ENCODE results near the gene ZNF630. TPM values are rescaled to one million over a fixed set of nuclear protein-coding genes. Genes with fewer than 3 reads are reported as not detected.
"Not testable (repeated sequence)": the region's sequence is repeated elsewhere in the genome, so short reads cannot be mapped to it uniquely, and the experiment has no call there.

ZNF630 gene
- total and polyA plus RNA-seq, 2 experiments from 2014 or later = 1.6 to 1.7 TPM

DNA sequence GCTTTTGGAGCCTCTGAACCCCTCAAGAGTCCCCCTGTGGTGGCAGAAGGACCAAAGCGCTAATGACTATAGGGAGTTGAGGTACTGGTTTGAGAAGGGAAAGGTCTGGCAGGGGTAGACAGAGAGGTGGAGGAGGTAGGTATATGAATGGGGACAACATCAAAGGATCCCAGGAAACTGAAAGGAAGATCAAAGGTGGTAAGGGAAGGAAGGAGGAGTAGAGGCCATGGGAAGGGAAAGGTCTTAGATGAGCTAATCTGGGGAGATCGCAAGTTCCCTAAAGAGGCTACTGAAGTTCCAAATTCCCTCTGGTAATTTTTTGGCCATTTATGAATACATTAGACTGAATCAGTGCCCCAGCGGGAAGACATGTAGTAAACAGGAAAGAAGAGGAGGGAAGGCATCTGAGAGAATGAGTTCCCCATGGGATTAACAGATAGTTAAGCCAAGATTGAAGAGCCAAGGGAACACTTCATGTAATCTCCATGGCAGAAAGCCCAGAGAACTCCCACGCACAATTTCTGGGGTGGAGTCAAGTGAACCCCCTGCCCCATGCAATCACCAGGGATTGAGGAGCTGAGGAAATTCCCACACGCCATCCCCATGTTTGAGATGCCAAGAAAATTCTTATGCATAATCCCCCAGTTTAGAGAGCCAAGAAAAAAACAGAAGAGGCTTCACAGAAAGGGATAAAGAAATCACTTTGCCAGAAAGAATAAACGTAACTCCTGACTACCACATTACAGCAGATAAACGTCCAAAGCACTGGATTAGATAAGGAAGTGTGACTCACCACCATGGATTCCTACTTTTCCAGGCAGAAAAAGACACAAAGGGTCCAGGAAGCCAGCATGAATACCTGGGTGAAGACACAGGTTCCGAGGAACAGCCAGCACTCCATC, 25.8 kb downstream of the ZNF630 start:
- H3K27me3 ChIP-seq = no peaks in the 10 kb centered on the region
- no peaks in the 10 kb centered on the region for H3K9me3 ChIP-seq (ENCODE audit: low read depth)
- TF ChIP-seq, protein P1, sequence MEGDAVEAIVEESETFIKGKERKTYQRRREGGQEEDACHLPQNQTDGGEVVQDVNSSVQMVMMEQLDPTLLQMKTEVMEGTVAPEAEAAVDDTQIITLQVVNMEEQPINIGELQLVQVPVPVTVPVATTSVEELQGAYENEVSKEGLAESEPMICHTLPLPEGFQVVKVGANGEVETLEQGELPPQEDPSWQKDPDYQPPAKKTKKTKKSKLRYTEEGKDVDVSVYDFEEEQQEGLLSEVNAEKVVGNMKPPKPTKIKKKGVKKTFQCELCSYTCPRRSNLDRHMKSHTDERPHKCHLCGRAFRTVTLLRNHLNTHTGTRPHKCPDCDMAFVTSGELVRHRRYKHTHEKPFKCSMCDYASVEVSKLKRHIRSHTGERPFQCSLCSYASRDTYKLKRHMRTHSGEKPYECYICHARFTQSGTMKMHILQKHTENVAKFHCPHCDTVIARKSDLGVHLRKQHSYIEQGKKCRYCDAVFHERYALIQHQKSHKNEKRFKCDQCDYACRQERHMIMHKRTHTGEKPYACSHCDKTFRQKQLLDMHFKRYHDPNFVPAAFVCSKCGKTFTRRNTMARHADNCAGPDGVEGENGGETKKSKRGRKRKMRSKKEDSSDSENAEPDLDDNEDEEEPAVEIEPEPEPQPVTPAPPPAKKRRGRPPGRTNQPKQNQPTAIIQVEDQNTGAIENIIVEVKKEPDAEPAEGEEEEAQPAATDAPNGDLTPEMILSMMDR (IDR thresholded peaks at IDR 0.05; ENCODE audit: low read depth, low read length) = no peak
- no peaks in the 10 kb centered on the region for H3K36me3 ChIP-seq
- peak in 1 of 2 donors; percentile 92 for DNase-seq (ENCODE audit: low read depth in 1 of 2, low spot score in 1 of 2)
- H3K4me3 ChIP-seq = no peak overlapping the region
- H3K4me1 ChIP-seq (ENCODE audit: low read depth) = peaks cover 5% of the 10 kb centered on the region
- H3K27ac ChIP-seq = no peak overlapping the region

DNA sequence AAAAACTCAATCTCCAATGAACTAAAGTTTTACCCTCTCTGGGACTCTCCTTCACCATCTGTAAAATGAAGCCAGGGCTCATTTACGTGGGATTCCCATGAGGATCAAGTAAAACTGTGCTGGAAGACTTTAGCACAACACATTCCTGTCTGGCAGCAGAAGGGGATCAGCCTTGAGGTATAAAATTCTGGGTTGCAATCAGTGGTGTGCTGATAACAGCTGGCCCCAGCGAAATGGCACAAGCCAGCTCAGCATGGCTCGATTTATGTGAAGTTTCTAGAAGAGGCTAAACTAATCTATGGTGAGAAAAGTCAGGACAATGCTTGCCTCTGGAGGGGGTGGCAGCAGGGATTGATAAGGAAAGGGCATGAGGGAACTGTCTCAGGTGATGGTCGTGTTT, 28.4 kb downstream of the ZNF630 start:
- Histone ChIP-seq H3K4me3 (no peak overlapping the region), H3K9me3 (ENCODE audit: low read depth) (no peaks in the 10 kb centered on the region), H3K4me1 (ENCODE audit: low read depth) (no peaks in the 10 kb centered on the region), H3K36me3 (no peaks in the 10 kb centered on the region), H3K27ac (no peak overlapping the region), H3K27me3 (no peaks in the 10 kb centered on the region)
- TF ChIP-seq, protein P1 (IDR thresholded peaks at IDR 0.05; ENCODE audit: low read depth, low read length) = no peak
- DNase-seq (ENCODE audit: low read depth in 1 of 2, low spot score in 1 of 2) = peak in 1 of 2 donors; percentile 19

DNA sequence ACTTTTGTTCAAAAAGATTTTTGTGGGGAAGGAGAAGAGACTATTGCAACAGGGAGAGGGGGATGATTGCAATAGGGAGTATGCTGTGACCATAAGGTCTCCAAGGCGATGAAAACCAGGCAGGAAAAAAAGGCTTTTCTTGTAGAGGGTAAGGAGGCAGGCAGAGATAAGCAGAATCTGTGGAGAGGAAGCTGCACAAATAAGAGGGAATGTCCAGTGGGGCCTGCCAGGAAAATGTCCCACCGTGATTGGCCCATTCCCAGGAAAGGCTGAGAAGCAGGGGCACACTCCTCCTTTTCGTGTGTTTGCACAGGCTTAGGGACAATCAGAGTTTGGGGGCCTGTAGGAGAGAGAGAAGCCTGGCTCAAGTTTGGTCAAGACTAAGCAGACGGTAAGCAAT, 35.5 kb downstream of the ZNF630 start:
- H3K27ac ChIP-seq = peak overlapping the region; percentile 52
- TF ChIP-seq, protein P1 (IDR thresholded peaks at IDR 0.05; ENCODE audit: low read depth, low read length) = no peak

DNA sequence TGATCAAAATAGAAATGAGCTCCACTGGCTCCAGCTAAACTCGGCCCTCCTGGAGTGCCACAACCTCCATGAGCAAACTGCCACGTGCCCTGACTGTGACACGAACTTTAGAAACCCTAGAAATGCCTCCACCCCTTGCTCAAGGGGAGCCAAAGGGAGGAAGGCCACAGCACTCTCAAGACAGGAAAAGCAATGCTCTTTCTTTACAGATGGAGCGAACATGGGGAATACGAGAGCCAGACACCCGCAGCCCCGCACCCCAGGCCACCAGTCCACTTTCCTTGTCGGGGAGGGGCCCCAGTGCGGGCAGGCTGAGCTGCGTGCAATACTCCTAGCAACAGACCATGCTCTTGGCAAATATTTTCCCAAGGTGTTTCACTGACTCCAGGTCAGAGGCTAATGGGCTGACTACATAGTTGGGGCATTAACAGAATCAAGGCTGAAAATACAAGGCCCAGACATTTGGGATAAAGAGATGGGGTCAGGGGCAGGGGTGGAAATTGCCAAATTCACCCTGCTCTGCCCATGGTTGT, 40.7 kb downstream of the ZNF630 start:
- not testable (repeated sequence) for H3K9me3 ChIP-seq (ENCODE audit: low read depth); H3K4me1 ChIP-seq (ENCODE audit: low read depth); DNase-seq (ENCODE audit: low read depth in 1 of 2, low spot score in 1 of 2); H3K4me3 ChIP-seq; H3K36me3 ChIP-seq; H3K27ac ChIP-seq; H3K27me3 ChIP-seq

More for the DNA sequence above, 35.5 kb downstream of the ZNF630 start:
- no peak overlapping the region for H3K4me3 ChIP-seq
- no peaks in the 10 kb centered on the region for H3K4me1 ChIP-seq (ENCODE audit: low read depth)
- peak; percentile 4 to 78 for DNase-seq (ENCODE audit: low read depth in 1 of 2, low spot score in 1 of 2)
- no peaks in the 10 kb centered on the region for H3K27me3 ChIP-seq
- H3K9me3 ChIP-seq (ENCODE audit: low read depth) = no peaks in the 10 kb centered on the region
- H3K36me3 ChIP-seq = no peaks in the 10 kb centered on the region

DNA sequence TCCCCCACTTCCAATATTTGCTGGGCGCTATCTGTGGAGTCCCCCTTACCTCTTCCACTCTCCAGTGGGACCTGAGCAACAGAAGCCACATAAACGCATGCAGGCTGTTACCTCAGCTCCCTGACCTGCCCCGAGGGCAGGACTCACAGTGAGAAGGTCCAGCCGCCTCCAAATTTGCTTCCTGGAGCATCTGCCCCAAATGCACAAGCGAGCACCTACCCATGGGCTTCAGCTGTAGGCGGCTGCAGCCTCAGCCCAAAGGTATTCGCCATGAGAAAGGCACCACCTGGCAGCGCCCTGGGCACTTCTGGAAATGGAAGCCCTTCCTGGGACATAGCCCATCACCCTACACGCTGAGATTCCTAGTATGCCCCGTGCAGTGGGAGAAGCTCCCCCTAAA, 41.2 kb downstream of the ZNF630 start:
- Histone ChIP-seq H3K4me3 (no peak overlapping the region), H3K9me3 (ENCODE audit: low read depth) (no peaks in the 10 kb centered on the region), H3K36me3 (no peaks in the 10 kb centered on the region), H3K27ac (no peak overlapping the region), H3K27me3 (no peaks in the 10 kb centered on the region), H3K4me1 (ENCODE audit: low read depth) (no peaks in the 10 kb centered on the region)
- TF ChIP-seq, protein P1 (IDR thresholded peaks at IDR 0.05; ENCODE audit: low read depth, low read length) = no peak
- no peak for DNase-seq (ENCODE audit: low read depth in 1 of 2, low spot score in 1 of 2)

DNA sequence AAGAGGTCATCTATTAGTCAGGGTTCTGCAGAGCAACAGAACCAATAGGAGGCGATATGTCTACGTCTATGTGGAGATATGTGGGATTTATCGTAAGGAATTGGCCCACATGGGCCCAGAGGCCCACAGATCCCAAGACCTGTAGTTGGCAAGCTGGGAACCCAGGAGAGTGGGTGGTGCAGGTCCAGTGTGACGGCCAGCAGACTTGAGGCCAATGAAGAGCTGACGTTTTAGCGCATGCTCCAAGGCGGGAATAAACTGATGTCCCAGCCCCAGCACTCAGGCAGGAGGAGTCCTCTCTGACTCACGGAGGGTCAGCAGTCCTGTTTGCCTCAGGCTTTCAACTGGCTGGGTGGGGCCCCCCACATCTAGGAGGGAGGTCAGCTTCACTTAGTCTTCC, 43.3 kb downstream of the ZNF630 start:
- Histone ChIP-seq H3K27me3 (no peaks in the 10 kb centered on the region), H3K9me3 (ENCODE audit: low read depth) (no peaks in the 10 kb centered on the region), H3K27ac (no peak overlapping the region), H3K36me3 (no peaks in the 10 kb centered on the region), H3K4me3 (no peak overlapping the region), H3K4me1 (ENCODE audit: low read depth) (no peaks in the 10 kb centered on the region)
- DNase-seq (ENCODE audit: low read depth in 1 of 2, low spot score in 1 of 2) = no peak
- TF ChIP-seq, protein P1 (IDR thresholded peaks at IDR 0.05; ENCODE audit: low read depth, low read length) = no peak

DNA sequence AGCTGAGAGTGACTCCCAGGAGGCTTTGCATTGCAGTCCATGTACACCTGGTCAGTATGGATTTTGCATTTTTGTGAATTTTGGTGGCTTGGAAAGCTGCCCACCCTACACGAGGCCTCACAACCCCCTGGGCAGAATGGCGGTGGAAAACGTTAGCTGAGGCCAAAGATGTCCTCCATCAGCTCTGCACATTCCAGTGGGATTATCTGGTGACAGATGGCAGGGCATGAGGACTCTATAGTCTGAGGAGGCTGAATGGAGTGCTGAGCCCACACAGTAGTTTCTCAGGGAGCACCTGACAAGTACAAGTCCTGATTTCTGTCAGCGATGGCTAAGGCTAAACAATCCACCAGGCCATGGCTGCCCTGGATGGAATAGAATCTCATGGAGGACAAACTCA, 43.9 kb downstream of the ZNF630 start:
- H3K9me3 ChIP-seq (ENCODE audit: low read depth); H3K36me3 ChIP-seq; H3K4me3 ChIP-seq; H3K27ac ChIP-seq; DNase-seq (ENCODE audit: low read depth in 1 of 2, low spot score in 1 of 2); H3K27me3 ChIP-seq; H3K4me1 ChIP-seq (ENCODE audit: low read depth): not testable (repeated sequence)
